WTC11 (cell line): ENCODE results near the gene ACTL8. TPM values are rescaled to one million over a fixed set of nuclear protein-coding genes. Genes with fewer than 3 reads are reported as not detected.

Source experiments
- ATAC-seq: fragments of 200-7000 bp; cut with Tn5 transposase; 2 replicates; pipeline ENCODE4 v1.10.0; 2021; ENCODE audit warnings: mild to moderate bottlenecking, moderate library complexity
- CTCF ChIA-PET: fragments of 300-600 bp; sonication (Branson Sonifier 250); formaldehyde crosslinking; loops from one replicate; lab custom pipeline; 2021; ENCODE audit warnings: antibody characterized with exemption; lab: Charles Lee
- POLR2A ChIA-PET: fragments of 350-600 bp; sonication (Branson Sonifier 250); formaldehyde crosslinking; loops from one replicate; lab custom pipeline; 2021; ENCODE audit warnings: antibody characterized with exemption; lab: Charles Lee
- DNase-seq: peaks from one replicate; pipeline ENCODE4 v3.0.0; 2021; ENCODE audit warnings: low spot score
- H3K27ac Mint-ChIP-seq: 2 replicates; pipeline ENCODE4 v1.8.0; 2021; ENCODE audit warnings: mixed read lengths
- H3K27me3 Mint-ChIP-seq: 2 replicates; pipeline ENCODE4 v1.8.0; 2021; ENCODE audit warnings: low read depth, mild to moderate bottlenecking, moderate library complexity, mixed read lengths
- H3K36me3 Mint-ChIP-seq: 2 replicates; pipeline ENCODE4 v1.8.0; 2021; ENCODE audit warnings: mixed read lengths
- H3K4me1 Mint-ChIP-seq: 2 replicates; pipeline ENCODE4 v1.8.0; 2022; ENCODE audit warnings: mixed read lengths
- H3K4me3 Mint-ChIP-seq: 2 replicates; pipeline ENCODE4 v1.8.0; 2021; ENCODE audit warnings: mild to moderate bottlenecking, moderate library complexity, mixed read lengths
- H3K9me3 Mint-ChIP-seq: 2 replicates; pipeline ENCODE4 v1.8.0; 2021; ENCODE audit warnings: mixed read lengths
- FOXK1 ChIP-seq: sonication (generic); formaldehyde crosslinking; IDR thresholded peaks from 2 replicates; pipeline ENCODE4 v1.8.0; 2022; ENCODE audit warnings: mild to moderate bottlenecking, moderate library complexity, missing genetic modification reagents
- FOXP4 ChIP-seq: sonication (generic); formaldehyde crosslinking; IDR thresholded peaks from 2 replicates; pipeline ENCODE4 v1.8.0; 2022; ENCODE audit warnings: mild to moderate bottlenecking, missing genetic modification reagents
- IRF1 ChIP-seq: sonication (generic); formaldehyde crosslinking; IDR thresholded peaks from 2 replicates; pipeline ENCODE4 v1.8.0; 2023; ENCODE audit warnings: missing genetic modification reagents
- JUN ChIP-seq: sonication (generic); formaldehyde crosslinking; IDR thresholded peaks from 2 replicates; pipeline ENCODE4 v1.8.0; 2023; ENCODE audit warnings: mild to moderate bottlenecking, missing genetic modification reagents
- NFE2L1 ChIP-seq: sonication (generic); formaldehyde crosslinking; IDR thresholded peaks from 2 replicates; pipeline ENCODE4 v1.8.1; 2023; ENCODE audit warnings: missing genetic modification reagents
- PRRX2 ChIP-seq: fragments of 250-450 bp; sonication (Bioruptor Pico); IDR thresholded peaks from 2 replicates; pipeline ENCODE4 v1.8.0; 2021; ENCODE audit warnings: mild to moderate bottlenecking
- TCF7 ChIP-seq: sonication (generic); formaldehyde crosslinking; IDR thresholded peaks from 2 replicates; pipeline ENCODE4 v1.8.0; 2022; ENCODE audit warnings: mild to moderate bottlenecking, low read depth, missing genetic modification reagents, moderate library complexity
- ZBTB21 ChIP-seq: sonication (generic); formaldehyde crosslinking; IDR thresholded peaks from 2 replicates; pipeline ENCODE4 v1.8.1; 2023; ENCODE audit warnings: mild to moderate bottlenecking, missing genetic modification reagents, borderline replicate concordance
- ZNF425 ChIP-seq: fragments of 250-450 bp; sonication (Bioruptor Pico); conservative IDR thresholded peaks from 2 replicates; pipeline ENCODE4 v1.9.0; 2021; ENCODE audit warnings: mild to moderate bottlenecking
- ZNF671 ChIP-seq: fragments of 250-450 bp; sonication (Bioruptor Pico); IDR thresholded peaks from 2 replicates; pipeline ENCODE4 v1.8.0; 2021; ENCODE audit warnings: mild to moderate bottlenecking
- ZSCAN18 ChIP-seq: fragments of 250-450 bp; sonication (Bioruptor Pico); IDR thresholded peaks from 2 replicates; pipeline ENCODE4 v2.1.2; 2022; ENCODE audit warnings: mild to moderate bottlenecking, moderate library complexity
- total RNA-seq: library from RNA; stranded (reverse); gene quantifications from 3 replicates; pipeline ENCODE4 v1.2.3, GENCODE V29; 2021
- TF ChIP-seq, protein P1 (sequence below): sonication (generic); formaldehyde crosslinking; IDR thresholded peaks from 2 replicates; pipeline ENCODE4 v1.8.0; 2022; ENCODE audit warnings: missing genetic modification reagents
- TF ChIP-seq, protein P2 (sequence below): fragments of 200-600 bp; IDR thresholded peaks from 2 replicates; pipeline ENCODE4 v1.8.0; 2022; ENCODE audit warnings: antibody characterized with exemption
- TF ChIP-seq, protein P3 (sequence below): sonication (generic); formaldehyde crosslinking; IDR thresholded peaks from 2 replicates; pipeline ENCODE4 v1.8.1; 2022; ENCODE audit warnings: mild to moderate bottlenecking, missing genetic modification reagents, moderate library complexity, borderline replicate concordance
- TF ChIP-seq, protein P4 (sequence below): fragments of 250-450 bp; sonication (Bioruptor Pico); IDR thresholded peaks from 2 replicates; pipeline ENCODE4 v1.8.0; 2021; ENCODE audit warnings: mild to moderate bottlenecking

ACTL8 gene
- total RNA-seq, 1 experiment from 2014 or later, result 1.6 TPM

GRCh38 chr1:17723684-17724083, 31.4 kb upstream of the ACTL8 start:
- H3K27me3 Mint-ChIP-seq, result no peaks in the 10 kb centered on the region; the same call in 1 of the 2 replicates
- peak; percentile 41 for DNase-seq
- H3K4me1 Mint-ChIP-seq, result no peaks in the 10 kb centered on the region
- no peaks in the 10 kb centered on the region for H3K36me3 Mint-ChIP-seq
- TF ChIP-seq JUN (CRISPR knock-in tag) (no peak), TCF7 (CRISPR knock-in tag) (no peak), ZNF425 (CRISPR knock-in tag) (no peak), ZBTB21 (CRISPR knock-in tag) (no peak), FOXP4 (CRISPR knock-in tag) (no peak), FOXK1 (CRISPR knock-in tag) (no peak), NFE2L1 (CRISPR knock-in tag) (no peak), ZSCAN18 (CRISPR knock-in tag) (no peak), PRRX2 (CRISPR knock-in tag) (no peak), IRF1 (CRISPR knock-in tag) (no peak), ZNF671 (CRISPR knock-in tag) (no peak)
- TF ChIP-seq, protein P1, sequence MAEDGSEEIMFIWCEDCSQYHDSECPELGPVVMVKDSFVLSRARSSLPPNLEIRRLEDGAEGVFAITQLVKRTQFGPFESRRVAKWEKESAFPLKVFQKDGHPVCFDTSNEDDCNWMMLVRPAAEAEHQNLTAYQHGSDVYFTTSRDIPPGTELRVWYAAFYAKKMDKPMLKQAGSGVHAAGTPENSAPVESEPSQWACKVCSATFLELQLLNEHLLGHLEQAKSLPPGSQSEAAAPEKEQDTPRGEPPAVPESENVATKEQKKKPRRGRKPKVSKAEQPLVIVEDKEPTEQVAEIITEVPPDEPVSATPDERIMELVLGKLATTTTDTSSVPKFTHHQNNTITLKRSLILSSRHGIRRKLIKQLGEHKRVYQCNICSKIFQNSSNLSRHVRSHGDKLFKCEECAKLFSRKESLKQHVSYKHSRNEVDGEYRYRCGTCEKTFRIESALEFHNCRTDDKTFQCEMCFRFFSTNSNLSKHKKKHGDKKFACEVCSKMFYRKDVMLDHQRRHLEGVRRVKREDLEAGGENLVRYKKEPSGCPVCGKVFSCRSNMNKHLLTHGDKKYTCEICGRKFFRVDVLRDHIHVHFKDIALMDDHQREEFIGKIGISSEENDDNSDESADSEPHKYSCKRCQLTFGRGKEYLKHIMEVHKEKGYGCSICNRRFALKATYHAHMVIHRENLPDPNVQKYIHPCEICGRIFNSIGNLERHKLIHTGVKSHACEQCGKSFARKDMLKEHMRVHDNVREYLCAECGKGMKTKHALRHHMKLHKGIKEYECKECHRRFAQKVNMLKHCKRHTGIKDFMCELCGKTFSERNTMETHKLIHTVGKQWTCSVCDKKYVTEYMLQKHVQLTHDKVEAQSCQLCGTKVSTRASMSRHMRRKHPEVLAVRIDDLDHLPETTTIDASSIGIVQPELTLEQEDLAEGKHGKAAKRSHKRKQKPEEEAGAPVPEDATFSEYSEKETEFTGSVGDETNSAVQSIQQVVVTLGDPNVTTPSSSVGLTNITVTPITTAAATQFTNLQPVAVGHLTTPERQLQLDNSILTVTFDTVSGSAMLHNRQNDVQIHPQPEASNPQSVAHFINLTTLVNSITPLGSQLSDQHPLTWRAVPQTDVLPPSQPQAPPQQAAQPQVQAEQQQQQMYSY (CRISPR knock-in tag), result no peak
- TF ChIP-seq, protein P2, sequence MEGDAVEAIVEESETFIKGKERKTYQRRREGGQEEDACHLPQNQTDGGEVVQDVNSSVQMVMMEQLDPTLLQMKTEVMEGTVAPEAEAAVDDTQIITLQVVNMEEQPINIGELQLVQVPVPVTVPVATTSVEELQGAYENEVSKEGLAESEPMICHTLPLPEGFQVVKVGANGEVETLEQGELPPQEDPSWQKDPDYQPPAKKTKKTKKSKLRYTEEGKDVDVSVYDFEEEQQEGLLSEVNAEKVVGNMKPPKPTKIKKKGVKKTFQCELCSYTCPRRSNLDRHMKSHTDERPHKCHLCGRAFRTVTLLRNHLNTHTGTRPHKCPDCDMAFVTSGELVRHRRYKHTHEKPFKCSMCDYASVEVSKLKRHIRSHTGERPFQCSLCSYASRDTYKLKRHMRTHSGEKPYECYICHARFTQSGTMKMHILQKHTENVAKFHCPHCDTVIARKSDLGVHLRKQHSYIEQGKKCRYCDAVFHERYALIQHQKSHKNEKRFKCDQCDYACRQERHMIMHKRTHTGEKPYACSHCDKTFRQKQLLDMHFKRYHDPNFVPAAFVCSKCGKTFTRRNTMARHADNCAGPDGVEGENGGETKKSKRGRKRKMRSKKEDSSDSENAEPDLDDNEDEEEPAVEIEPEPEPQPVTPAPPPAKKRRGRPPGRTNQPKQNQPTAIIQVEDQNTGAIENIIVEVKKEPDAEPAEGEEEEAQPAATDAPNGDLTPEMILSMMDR, result no peak
- TF ChIP-seq, protein P3, sequence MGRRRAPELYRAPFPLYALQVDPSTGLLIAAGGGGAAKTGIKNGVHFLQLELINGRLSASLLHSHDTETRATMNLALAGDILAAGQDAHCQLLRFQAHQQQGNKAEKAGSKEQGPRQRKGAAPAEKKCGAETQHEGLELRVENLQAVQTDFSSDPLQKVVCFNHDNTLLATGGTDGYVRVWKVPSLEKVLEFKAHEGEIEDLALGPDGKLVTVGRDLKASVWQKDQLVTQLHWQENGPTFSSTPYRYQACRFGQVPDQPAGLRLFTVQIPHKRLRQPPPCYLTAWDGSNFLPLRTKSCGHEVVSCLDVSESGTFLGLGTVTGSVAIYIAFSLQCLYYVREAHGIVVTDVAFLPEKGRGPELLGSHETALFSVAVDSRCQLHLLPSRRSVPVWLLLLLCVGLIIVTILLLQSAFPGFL (CRISPR knock-in tag), result no peak
- TF ChIP-seq, protein P4, sequence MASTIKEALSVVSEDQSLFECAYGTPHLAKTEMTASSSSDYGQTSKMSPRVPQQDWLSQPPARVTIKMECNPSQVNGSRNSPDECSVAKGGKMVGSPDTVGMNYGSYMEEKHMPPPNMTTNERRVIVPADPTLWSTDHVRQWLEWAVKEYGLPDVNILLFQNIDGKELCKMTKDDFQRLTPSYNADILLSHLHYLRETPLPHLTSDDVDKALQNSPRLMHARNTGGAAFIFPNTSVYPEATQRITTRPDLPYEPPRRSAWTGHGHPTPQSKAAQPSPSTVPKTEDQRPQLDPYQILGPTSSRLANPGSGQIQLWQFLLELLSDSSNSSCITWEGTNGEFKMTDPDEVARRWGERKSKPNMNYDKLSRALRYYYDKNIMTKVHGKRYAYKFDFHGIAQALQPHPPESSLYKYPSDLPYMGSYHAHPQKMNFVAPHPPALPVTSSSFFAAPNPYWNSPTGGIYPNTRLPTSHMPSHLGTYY (CRISPR knock-in tag), result no peak
- TF ChIP-seq, all 79 proteins: peak for 0
- H3K9me3 Mint-ChIP-seq, result 0 out of 2 replicates have a peak, but pooled peaks cover 5% of the 10 kb centered on the region
- POLR2A ChIA-PET, result no interaction called here
- CTCF ChIA-PET, result interaction anchor here (0.6 to 2.2 kb wide), 13 partner anchors 9 to 186 kb away, joined by 3 to 8 read pairs (median 5); no protein-coding TSS in a partner anchor
- ATAC-seq, result peak; percentile 75
- no peak overlapping the region for H3K4me3 Mint-ChIP-seq
- H3K27ac Mint-ChIP-seq, result no peak overlapping the region
